IMR-90 (cell line): ENCODE results near the gene GATAD2A. TPM values are rescaled to one million over a fixed set of nuclear protein-coding genes. Genes with fewer than 3 reads are reported as not detected.

Experiments
- ATAC-seq: fragments of 200-7000 bp; cut with Tn5 transposase; 2 replicates; pipeline ENCODE4 v1.9.1; 2020; ENCODE audit warnings: low read depth, mild to moderate bottlenecking, moderate library complexity
- BruUV-seq: library from RNA; stranded (reverse); fragments of 400-500 nt; replicated peaks from 2 replicates; lab custom pipeline; 2021; lab: Mats Ljungman, UMichigan
- CTCF ChIA-PET: fragments of 300-600 bp; formaldehyde crosslinking; extraction: SDS; loops from one replicate; lab custom pipeline; 2021; ENCODE audit warnings: antibody characterized with exemption; lab: Yijun Ruan, JAX
- POLR2A ChIA-PET: fragments of 300-600 bp; sonication (Branson Sonifier 250); formaldehyde crosslinking; loops from one replicate; lab custom pipeline; 2022; ENCODE audit warnings: antibody characterized with exemption; ENCODE audit not compliant: unreplicated experiment; lab: Charles Lee
- DNase-seq: peaks from one replicate; pipeline ENCODE4 v3.0.0; 2013
- H2AFZ ChIP-seq: replicated peaks from 2 replicates; pipeline ENCODE3; 2013; ENCODE audit warnings: low read length, mild to moderate bottlenecking; ENCODE audit not compliant: poor library complexity
- H2AK5ac ChIP-seq: 2 replicates; pipeline ENCODE4 v1.6.1; 2013; ENCODE audit warnings: low read depth, low read length, inconsistent platforms
- H2AK9ac ChIP-seq: replicated peaks from 2 replicates; pipeline ENCODE3; 2013; ENCODE audit warnings: mild to moderate bottlenecking, low read depth, low read length, moderate library complexity; ENCODE audit not compliant: poor library complexity
- H2BK120ac ChIP-seq: 2 replicates; pipeline ENCODE4 v1.6.1; 2013; ENCODE audit warnings: low read depth, low read length, inconsistent platforms
- H2BK15ac ChIP-seq: 3 replicates; pipeline ENCODE4 v1.6.1; 2013; ENCODE audit warnings: low read depth, low read length, inconsistent platforms
- H2BK20ac ChIP-seq: 2 replicates; pipeline ENCODE4 v1.6.1; 2013; ENCODE audit warnings: low read depth, mild to moderate bottlenecking, inconsistent platforms, low read length, moderate library complexity
- H2BK5ac ChIP-seq: 2 replicates; pipeline ENCODE4 v1.6.1; 2013; ENCODE audit warnings: mild to moderate bottlenecking, low read depth, low read length, inconsistent platforms; ENCODE audit not compliant: poor library complexity, severe bottlenecking
- H3K14ac ChIP-seq: replicated peaks from 2 replicates; pipeline ENCODE4 v1.6.1; 2013; ENCODE audit warnings: low read depth, low read length, inconsistent platforms
- H3K18ac ChIP-seq: 2 replicates; pipeline ENCODE4 v1.6.1; 2013; ENCODE audit warnings: low read depth, low read length, control low read depth
- H3K23ac ChIP-seq: 2 replicates; pipeline ENCODE4 v1.6.1; 2013; ENCODE audit warnings: low read depth, low read length, inconsistent platforms
- H3K27ac ChIP-seq: 2 replicates; pipeline ENCODE4 v1.5.1; 2013; ENCODE audit warnings: mild to moderate bottlenecking, control low read depth, low read length; ENCODE audit not compliant: insufficient read depth
- H3K27me3 ChIP-seq: 2 replicates; pipeline ENCODE4 v1.6.1; 2013; ENCODE audit warnings: low read length; ENCODE audit not compliant: control insufficient read depth, insufficient read depth
- H3K36me3 ChIP-seq: 2 replicates; pipeline ENCODE4 v1.6.1; 2013; ENCODE audit warnings: low read length, mixed read lengths; ENCODE audit not compliant: control insufficient read depth, insufficient read depth
- H3K4ac ChIP-seq: 2 replicates; pipeline ENCODE4 v1.6.1; 2013; ENCODE audit warnings: low read depth, low read length, inconsistent platforms
- H3K4me1 ChIP-seq: 2 replicates; pipeline ENCODE4 v1.6.1; 2013; ENCODE audit warnings: low read length, mixed read lengths; ENCODE audit not compliant: control insufficient read depth, insufficient read depth
- H3K4me2 ChIP-seq: 2 replicates; pipeline ENCODE4 v1.6.1; 2013; ENCODE audit warnings: low read depth, mild to moderate bottlenecking, control low read depth, low read length, moderate library complexity
- H3K4me3 ChIP-seq: 2 replicates; pipeline ENCODE4 v1.5.1; 2013; ENCODE audit warnings: low read depth, mild to moderate bottlenecking, control low read depth, low read length, moderate library complexity; ENCODE audit not compliant: insufficient read depth
- H3K56ac ChIP-seq: 2 replicates; pipeline ENCODE4 v1.6.1; 2013; ENCODE audit warnings: low read length, inconsistent platforms; ENCODE audit not compliant: insufficient read depth; ENCODE audit errors: extremely low read depth
- H3K79me1 ChIP-seq, 2 experiments: 2 replicates each; pipeline ENCODE4 v1.6.1; 2013; ENCODE audit warnings: low read length in 2 of 2, inconsistent platforms in 1 of 2, low read depth in 1 of 2
- H3K9ac ChIP-seq: 2 replicates; pipeline ENCODE4 v1.6.1; 2013; ENCODE audit warnings: low read depth, low read length, control low read depth
- H3K9me1 ChIP-seq: 2 replicates; pipeline ENCODE4 v1.6.1; 2013; ENCODE audit warnings: low read length, inconsistent platforms; ENCODE audit not compliant: insufficient read depth
- H3K9me3 ChIP-seq: 2 replicates; pipeline ENCODE4 v1.6.1; 2013; ENCODE audit warnings: low read length; ENCODE audit not compliant: control insufficient read depth, insufficient read depth
- H4K20me1 ChIP-seq: 2 replicates; pipeline ENCODE4 v1.6.1; 2013; ENCODE audit warnings: low read length, inconsistent platforms; ENCODE audit not compliant: insufficient read depth
- H4K5ac ChIP-seq: 2 replicates; pipeline ENCODE4 v1.6.1; 2013; ENCODE audit warnings: mild to moderate bottlenecking, low read depth, low read length, control low read depth
- H4K8ac ChIP-seq, 2 experiments: 2 replicates each; pipeline ENCODE4 v1.6.1; 2013; ENCODE audit warnings: low read depth in 2 of 2, low read length in 2 of 2, control low read depth in 1 of 2, inconsistent platforms in 1 of 2
- H4K91ac ChIP-seq: 2 replicates; pipeline ENCODE4 v1.6.1; 2013; ENCODE audit warnings: low read depth, low read length, inconsistent platforms; ENCODE audit not compliant: insufficient read depth
- BHLHE40 ChIP-seq: fragments of 150-350 bp; IDR thresholded peaks from 2 replicates; pipeline ENCODE4 v1.6.1; 2016; ENCODE audit warnings: mild to moderate bottlenecking, low read depth, low read length
- CEBPB ChIP-seq: IDR thresholded peaks from 2 replicates; pipeline ENCODE4 v1.6.1; 2012; ENCODE audit warnings: low read depth, low read length, improper control_type of control experiment
- CHD1 ChIP-seq: IDR thresholded peaks from 2 replicates; pipeline ENCODE4 v1.6.1; 2012; ENCODE audit warnings: low read depth, low read length, improper control_type of control experiment
- FOS ChIP-seq: fragments of 150-350 bp; IDR thresholded peaks from 2 replicates; pipeline ENCODE4 v1.6.1; 2016; ENCODE audit warnings: low read depth, low read length
- MAFK ChIP-seq: IDR thresholded peaks from 2 replicates; pipeline ENCODE4 v1.6.1; 2012; ENCODE audit warnings: low read depth, low read length, improper control_type of control experiment
- MAZ ChIP-seq: IDR thresholded peaks from 2 replicates; pipeline ENCODE4 v1.6.1; 2012; ENCODE audit warnings: low read depth, mild to moderate bottlenecking, low read length, improper control_type of control experiment, moderate library complexity, borderline replicate concordance
- NFE2L2 ChIP-seq: fragments of 150-350 bp; IDR thresholded peaks from 2 replicates; pipeline ENCODE4 v1.6.1; 2016; ENCODE audit warnings: low read depth, mild to moderate bottlenecking, low read length
- POLR2A ChIP-seq: IDR thresholded peaks from 2 replicates; pipeline ENCODE4 v1.6.1; 2012; ENCODE audit warnings: mild to moderate bottlenecking, low read depth, low read length
- RAD21 ChIP-seq: IDR thresholded peaks from 2 replicates; pipeline ENCODE4 v1.6.1; 2012; ENCODE audit warnings: low read length, improper control_type of control experiment
- RCOR1 ChIP-seq: IDR thresholded peaks from 2 replicates; pipeline ENCODE4 v1.6.1; 2012; ENCODE audit warnings: mild to moderate bottlenecking, low read length, improper control_type of control experiment; ENCODE audit not compliant: insufficient replicate concordance
- RFX5 ChIP-seq: IDR thresholded peaks from 2 replicates; pipeline ENCODE4 v1.8.0; 2012; ENCODE audit warnings: low read depth, mild to moderate bottlenecking, low read length, moderate library complexity
- SMC3 ChIP-seq: fragments of 150-350 bp; IDR thresholded peaks from 2 replicates; pipeline ENCODE4 v1.6.1; 2016; ENCODE audit warnings: low read depth, mild to moderate bottlenecking, antibody characterized with exemption, low read length, moderate library complexity
- WGBS, 2 experiments: methylation state at CpG; one replicate each; pipeline versions ENCODE4 v1.1.5 to v1.1.7; 2013; ENCODE audit warnings: missing lambda C conversion rate in 2 of 2; ENCODE audit not compliant: insufficient read length in 1 of 2; ENCODE audit errors: extremely low coverage in 2 of 2; 5-methylcytosine and 5-hydroxymethylcytosine counted together
- dilution Hi-C: fragments of 300-500 bp; cut with HindIII; formaldehyde crosslinking; loops from one replicate; pipeline ENCODE4 v1.14.3; 2018; ENCODE audit warnings: low sequenced_read_pairs; ENCODE audit not compliant: unreplicated experiment
- in situ Hi-C: fragments of 300-500 bp; cut with MboI; formaldehyde crosslinking; loops from 3 replicates; pipeline ENCODE4 v1.14.3; 2019; ENCODE audit warnings: low sequenced_read_pairs, inconsistent platforms, mixed read lengths
- intact Hi-C: fragments of 100-400 bp; cut with micrococcal nuclease; formaldehyde crosslinking; loops from 2 replicates; pipeline ENCODE4 v1.10.0; 2022
- polyA plus RNA-seq, 3 experiments: library from polyadenylated mRNA; depleted of rRNA; stranded (reverse); fragments of >200 nt; gene quantifications; 2 replicates each; pipeline ENCODE4 v1.2.3, GENCODE V29; 2012; ENCODE audit warnings: low replicate concordance in 1 of 3
- total RNA-seq: library from RNA; depleted of rRNA; stranded (reverse); fragments of >200 nt; gene quantifications from 2 replicates; pipeline ENCODE4 v1.2.3, GENCODE V29; 2012
- TF ChIP-seq, protein P1 (sequence below): fragments of 150-350 bp; IDR thresholded peaks from 2 replicates; pipeline ENCODE4 v1.6.1; 2017; ENCODE audit warnings: mild to moderate bottlenecking, antibody characterized with exemption, low read length, low read depth
- TF ChIP-seq, protein P2 (sequence below): fragments of 150-350 bp; IDR thresholded peaks from 2 replicates; pipeline ENCODE4 v1.6.1; 2016; ENCODE audit warnings: low read depth, mild to moderate bottlenecking, low read length, moderate library complexity, borderline replicate concordance
- TF ChIP-seq, protein P3 (sequence below): conservative IDR thresholded peaks from 2 replicates; pipeline ENCODE4 v1.5.1; 2012; ENCODE audit warnings: mild to moderate bottlenecking, low read depth, low read length, improper control_type of control experiment

Gene GATAD2A
- total and polyA plus RNA-seq, 2 of the 4 experiments (the other 2 are of a cell fraction) = 23.5 to 33.2 TPM

DNA sequence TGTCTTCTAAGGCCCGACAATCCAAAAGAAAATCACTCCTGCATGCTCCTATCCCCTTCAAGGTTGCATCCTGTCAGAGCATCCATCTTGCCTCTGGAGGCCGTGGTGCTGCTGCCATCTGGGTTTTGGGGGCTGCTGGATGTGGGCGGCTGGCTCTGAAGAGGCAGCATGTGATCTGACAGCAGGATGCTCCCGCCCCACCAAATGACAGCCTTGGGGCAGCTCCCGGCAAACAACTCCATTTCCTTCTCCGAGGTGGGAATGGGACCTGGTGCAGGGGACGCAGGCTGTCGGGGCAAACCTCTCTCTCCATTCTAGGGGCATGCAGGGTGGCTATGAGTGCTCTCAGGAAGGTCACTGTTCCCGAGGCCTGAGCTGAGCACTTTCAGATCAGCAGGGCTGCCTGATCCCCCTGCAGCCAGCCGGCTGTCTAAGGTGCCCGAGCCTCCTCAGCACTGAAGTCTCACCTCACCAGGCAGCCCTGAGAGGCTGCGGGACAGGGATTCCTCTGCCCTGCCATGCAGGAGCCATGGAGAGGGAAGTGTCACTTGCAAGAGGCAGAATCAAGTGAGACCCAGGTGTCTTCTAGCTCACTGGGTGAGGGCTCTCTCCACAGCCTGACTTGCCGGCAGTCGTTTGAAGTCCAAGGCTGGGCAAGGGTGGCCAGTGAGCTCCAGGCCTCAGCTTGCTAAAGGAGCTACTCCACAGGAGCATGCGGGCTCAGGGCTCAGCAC lies 81.0 kb downstream of the GATAD2A start:
- Histone ChIP-seq H3K9me3 (no peaks in the 10 kb centered on the region), H4K20me1 (peaks cover 8% of the 10 kb centered on the region; the same call in 1 of the 2 replicates), H3K4ac (peak overlapping the region; percentile 59; the same call in 1 of the 2 replicates), H3K36me3 (peaks cover 4% of the 10 kb centered on the region; the same call in 1 of the 2 replicates), H3K4me3 (no peak overlapping the region), H3K18ac (no peak overlapping the region), H2AFZ (no peak overlapping the region), H2BK20ac (no peak overlapping the region), H3K27ac (peak overlapping the region; percentile 4; the same call in 1 of the 2 replicates), H2AK9ac (peak overlapping the region; percentile 35), H2BK120ac (no peak overlapping the region), H3K79me1 (peaks cover 19 to 85% of the 10 kb centered on the region in 2 experiments), H4K8ac (no peak overlapping the region), H3K4me1 (peaks cover 45% of the 10 kb centered on the region), H2AK5ac (no peak overlapping the region), H4K5ac (no peak overlapping the region), H3K27me3 (no peaks in the 10 kb centered on the region), H3K23ac (no peak overlapping the region), H3K9ac (no peak overlapping the region), H3K14ac (no peak overlapping the region), H3K56ac (no peak overlapping the region), H2BK5ac (peak overlapping the region; percentile 4), H2BK15ac (no peak overlapping the region), H4K91ac (no peak overlapping the region), H3K9me1 (peaks cover 26% of the 10 kb centered on the region), H3K4me2 (no peak overlapping the region)
- in situ Hi-C loops (no loop called here), intact Hi-C loops (loop anchor here (5.0 kb wide), 1 partner anchor 99 kb away; no protein-coding TSS in a partner anchor), dilution Hi-C loops (no loop called here)
- POLR2A ChIA-PET = no interaction called here
- WGBS, 2 experiments = 89% methylated on average over 4 of the region's 15 CpGs; no CpG with 5 or more reads in 1 of the 2 experiments
- TF ChIP-seq CHD1 (no peak), RAD21 (no peak), FOS (no peak), MAZ (no peak), BHLHE40 (no peak), POLR2A (no peak), SMC3 (no peak), MAFK (no peak), RFX5 (no peak), NFE2L2 (no peak), CEBPB (no peak), RCOR1 (no peak)
- TF ChIP-seq, protein P1, sequence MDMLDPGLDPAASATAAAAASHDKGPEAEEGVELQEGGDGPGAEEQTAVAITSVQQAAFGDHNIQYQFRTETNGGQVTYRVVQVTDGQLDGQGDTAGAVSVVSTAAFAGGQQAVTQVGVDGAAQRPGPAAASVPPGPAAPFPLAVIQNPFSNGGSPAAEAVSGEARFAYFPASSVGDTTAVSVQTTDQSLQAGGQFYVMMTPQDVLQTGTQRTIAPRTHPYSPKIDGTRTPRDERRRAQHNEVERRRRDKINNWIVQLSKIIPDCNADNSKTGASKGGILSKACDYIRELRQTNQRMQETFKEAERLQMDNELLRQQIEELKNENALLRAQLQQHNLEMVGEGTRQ = no peak
- TF ChIP-seq, protein P2, sequence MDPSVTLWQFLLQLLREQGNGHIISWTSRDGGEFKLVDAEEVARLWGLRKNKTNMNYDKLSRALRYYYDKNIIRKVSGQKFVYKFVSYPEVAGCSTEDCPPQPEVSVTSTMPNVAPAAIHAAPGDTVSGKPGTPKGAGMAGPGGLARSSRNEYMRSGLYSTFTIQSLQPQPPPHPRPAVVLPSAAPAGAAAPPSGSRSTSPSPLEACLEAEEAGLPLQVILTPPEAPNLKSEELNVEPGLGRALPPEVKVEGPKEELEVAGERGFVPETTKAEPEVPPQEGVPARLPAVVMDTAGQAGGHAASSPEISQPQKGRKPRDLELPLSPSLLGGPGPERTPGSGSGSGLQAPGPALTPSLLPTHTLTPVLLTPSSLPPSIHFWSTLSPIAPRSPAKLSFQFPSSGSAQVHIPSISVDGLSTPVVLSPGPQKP = no peak
- TF ChIP-seq, protein P3, sequence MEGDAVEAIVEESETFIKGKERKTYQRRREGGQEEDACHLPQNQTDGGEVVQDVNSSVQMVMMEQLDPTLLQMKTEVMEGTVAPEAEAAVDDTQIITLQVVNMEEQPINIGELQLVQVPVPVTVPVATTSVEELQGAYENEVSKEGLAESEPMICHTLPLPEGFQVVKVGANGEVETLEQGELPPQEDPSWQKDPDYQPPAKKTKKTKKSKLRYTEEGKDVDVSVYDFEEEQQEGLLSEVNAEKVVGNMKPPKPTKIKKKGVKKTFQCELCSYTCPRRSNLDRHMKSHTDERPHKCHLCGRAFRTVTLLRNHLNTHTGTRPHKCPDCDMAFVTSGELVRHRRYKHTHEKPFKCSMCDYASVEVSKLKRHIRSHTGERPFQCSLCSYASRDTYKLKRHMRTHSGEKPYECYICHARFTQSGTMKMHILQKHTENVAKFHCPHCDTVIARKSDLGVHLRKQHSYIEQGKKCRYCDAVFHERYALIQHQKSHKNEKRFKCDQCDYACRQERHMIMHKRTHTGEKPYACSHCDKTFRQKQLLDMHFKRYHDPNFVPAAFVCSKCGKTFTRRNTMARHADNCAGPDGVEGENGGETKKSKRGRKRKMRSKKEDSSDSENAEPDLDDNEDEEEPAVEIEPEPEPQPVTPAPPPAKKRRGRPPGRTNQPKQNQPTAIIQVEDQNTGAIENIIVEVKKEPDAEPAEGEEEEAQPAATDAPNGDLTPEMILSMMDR = no peak
- CTCF ChIA-PET = no interaction called here
- no TSS peak for BruUV-seq
- ATAC-seq (no peak), DNase-seq (no peak)
